Adrenal gland (tissue), 12 donors: ENCODE data around the gene ZNF319. TPM values are rescaled to one million over a fixed set of nuclear protein-coding genes. Genes with fewer than 3 reads are reported as not detected.

Source experiments
- DNase-seq, 7 donors: peaks; one replicate each; pipeline ENCODE4 v3.0.0-alpha.2; 2019 to 2020
- H3K27ac ChIP-seq, 5 donors: fragments of 200-600 bp; sonication (generic) in 4 of 5; 1 replicate in 3 of 5; 2 replicates in 2 of 5; pipeline versions ENCODE4 v1.5.1 to v1.8.0; 2016 to 2020; ENCODE audit warnings: mild to moderate bottlenecking in 1 of 5
- H3K27me3 ChIP-seq: fragments of 200-600 bp; 2 replicates; pipeline ENCODE4 v1.8.0; 2021
- H3K36me3 ChIP-seq, 2 donors: fragments of 200-600 bp; replicated peaks in 1 of 2; 1 replicate in 1 of 2; 2 replicates in 1 of 2; pipeline versions ENCODE4 v1.5.1 to v1.8.0; 2018 to 2022
- H3K4me1 ChIP-seq, 2 donors: fragments of 200-600 bp; replicated peaks in 1 of 2; 1 replicate in 1 of 2; 2 replicates in 1 of 2; pipeline versions ENCODE4 v1.5.1 to v1.8.0; 2018 to 2021
- H3K4me3 ChIP-seq, 4 donors: fragments of 200-600 bp; sonication (generic) in 3 of 4; one replicate each; pipeline ENCODE4 v1.5.1; 2016 to 2018
- H3K9me3 ChIP-seq, 3 donors: fragments of 200-600 bp; sonication (generic) in 1 of 3; replicated peaks in 1 of 3; 1 replicate in 2 of 3; 2 replicates in 1 of 3; pipeline versions ENCODE4 v1.5.1 to v1.8.0; 2016 to 2021
- CTCF ChIP-seq, 6 experiments: fragments of 450-650 bp in 4 of 6; fragments of 200-600 bp in 2 of 6; sonication (generic) in 1 of 6; IDR thresholded peaks; 1 replicate in 5 of 6; 2 replicates in 1 of 6; pipeline versions ENCODE4 v1.5.1 to v1.8.0; 2016 to 2021; ENCODE audit warnings: antibody characterized with exemption in 6 of 6, mild to moderate bottlenecking in 2 of 6, moderate library complexity in 1 of 6
- POLR2A ChIP-seq, 2 donors: fragments of 450-650 bp; IDR thresholded peaks; one replicate each; pipeline ENCODE4 v1.6.1; 2017; ENCODE audit warnings: antibody characterized with exemption in 2 of 2, mild to moderate bottlenecking in 2 of 2, moderate library complexity in 1 of 2
- WGBS, 4 donors: extraction: QIAGEN DNeasy Blood & Tissue Kit in 2 of 4; methylation state at CpG; one replicate each; pipeline versions ENCODE4 v1.1.5 to v1.1.7; 2013 to 2017; 5-methylcytosine and 5-hydroxymethylcytosine counted together
- intact Hi-C, 2 donors: fragments of 100-400 bp; cut with DNase I; formaldehyde crosslinking; loops; one replicate each; pipeline versions ENCODE4 v1.14.1 to v1.15.0; 2022 to 2023
- polyA plus RNA-seq, 3 donors: library from polyadenylated mRNA; stranded (reverse); fragments of 200-250 nt in 2 of 3; fragments of 350-450 nt in 1 of 3; fragmentation: Illumina TruSeq in 1 of 3; extraction: RNeasy Lipid Tissue Mini Kit (QIAGEN cat#74804) in 1 of 3; gene quantifications; one replicate each; pipeline ENCODE4 v1.2.3, GENCODE V29; 2013 to 2014
- total RNA-seq, 9 donors: library from RNA; depleted of rRNA in 4 of 9; stranded (reverse); fragments of >200 nt in 4 of 9; fragments of 120-200 nt in 1 of 9; fragmentation: NEBNext Ultra II Directional in 1 of 9; extraction: Animal tissue kit (Norgen Biotek cat#: 25700) in 1 of 9; gene quantifications; one replicate each; pipeline versions ENCODE4 v1.1.0 to v1.2.4, GENCODE V29; 2013 to 2023
- donor health status: healthy with polysubstance abuse.
- donor health status: Bipolar disorder and iron deficiency.
- donor health status: DM: yes; HTN: yes; CAD: no.
- donor health status: DM: no; HTN: no; CAD: no.
- donor health status: DM: no; HTN: no; CAD: no.
- donor health status: DM: yes; HTN: yes; CAD: no.

The ZNF319 gene
- total and polyA plus RNA-seq, 12 donors = 2.3 to 17.9 (median 8.9) TPM

GRCh38 chr16:57985204-57986181 lies 15.0 kb downstream of the ZNF319 start:
- peak overlapping the region in 2 of 4 donors; percentile 38 to 52 for H3K4me3 ChIP-seq
- H3K36me3 ChIP-seq = no peaks in the 10 kb centered on the region
- DNase-seq = peak in 1 of 7 donors; percentile 16
- intact Hi-C loops = no loop called here
- 21 to 49% (median 28%) methylated on average over 34 to 62 of the region's 62 CpGs for WGBS, 4 donors
- no peaks in the 10 kb centered on the region for H3K9me3 ChIP-seq
- H3K27me3 ChIP-seq = no peaks in the 10 kb centered on the region
- peak overlapping the region in 1 of 5 donors; percentile 2 for H3K27ac ChIP-seq
- TF ChIP-seq POLR2A (IDR thresholded peaks at IDR 0.05) (no peak), CTCF (IDR thresholded peaks at IDR 0.05) (no peak)
- peaks cover 12 to 20% of the 10 kb centered on the region in 2 donors for H3K4me1 ChIP-seq

- peak; percentile 87 to 93 (median 91) for DNase-seq
- Histone ChIP-seq H3K27me3 (no peaks in the 10 kb centered on the region), H3K27ac (peak overlapping the region in 1 of 5 donors; percentile 2), H3K36me3 (no peaks in the 10 kb centered on the region), H3K4me3 (peak overlapping the region in 2 of 4 donors; percentile 38 to 52), H3K9me3 (no peaks in the 10 kb centered on the region), H3K4me1 (peaks cover 12 to 20% of the 10 kb centered on the region in 2 donors)
- intact Hi-C loops = no loop called here
- WGBS, 4 donors = 2 to 14% (median 12%) methylated on average over 9 to 64 of the region's 64 CpGs
- TF ChIP-seq CTCF (IDR thresholded peaks at IDR 0.05) = no peak
- no peak for TF ChIP-seq POLR2A (IDR thresholded peaks at IDR 0.05)
Measured at GRCh38 chr16:57984443-57985203, 15.8 kb downstream of the ZNF319 start.

GRCh38 chr16:57982385-57982784 lies 18.1 kb downstream of the ZNF319 start:
- Histone ChIP-seq H3K9me3 (no peaks in the 10 kb centered on the region), H3K4me1 (peaks cover 12 to 18% of the 10 kb centered on the region in 2 donors), H3K36me3 (no peaks in the 10 kb centered on the region), H3K27ac (no peak overlapping the region), H3K27me3 (no peaks in the 10 kb centered on the region), H3K4me3 (no peak overlapping the region)
- no peak for DNase-seq
- TF ChIP-seq CTCF (IDR thresholded peaks at IDR 0.05) (no peak), POLR2A (IDR thresholded peaks at IDR 0.05) (no peak)
- WGBS, 4 donors = 80 to 88% (median 85%) methylated on average over 5 of the region's 5 CpGs
- intact Hi-C loops = no loop called here

GRCh38 chr16:57981636-57982035 lies 18.8 kb downstream of the ZNF319 start:
- 84 to 95% (median 90%) methylated on average over 5 to 7 of the region's 7 CpGs for WGBS, 4 donors
- H3K27me3 ChIP-seq = no peaks in the 10 kb centered on the region
- H3K27ac ChIP-seq = no peak overlapping the region
- no peak for DNase-seq
- no peaks in the 10 kb centered on the region for H3K9me3 ChIP-seq
- no peaks in the 10 kb centered on the region for H3K36me3 ChIP-seq
- TF ChIP-seq CTCF (IDR thresholded peaks at IDR 0.05) (no peak), POLR2A (IDR thresholded peaks at IDR 0.05) (no peak)
- intact Hi-C loops = no loop called here
- H3K4me1 ChIP-seq = peaks cover 6 to 15% of the 10 kb centered on the region in 2 donors
- H3K4me3 ChIP-seq = no peak overlapping the region
